HT-29 (cell line): ENCODE measurements around the gene COX8A. TPM values are rescaled to one million over a fixed set of nuclear protein-coding genes. Genes with fewer than 3 reads are reported as not detected.
"Not testable (repeated sequence)": the region's sequence is repeated elsewhere in the genome, so short reads cannot be mapped to it uniquely, and the experiment has no call there.

Source experiments
- DNase-seq: peaks from one replicate; pipeline ENCODE4 v3.0.0-alpha.2; 2015; ENCODE audit warnings: low spot score
- total RNA-seq: library from RNA; depleted of rRNA; stranded (reverse); fragments of >200 nt; shearing (Covaris generic); gene quantifications from 2 replicates; pipeline ENCODE4 v1.2.3, GENCODE V29; 2014

The COX8A gene
- total RNA-seq, 1 experiment from 2014 or later, result 1,625 TPM

DNA sequence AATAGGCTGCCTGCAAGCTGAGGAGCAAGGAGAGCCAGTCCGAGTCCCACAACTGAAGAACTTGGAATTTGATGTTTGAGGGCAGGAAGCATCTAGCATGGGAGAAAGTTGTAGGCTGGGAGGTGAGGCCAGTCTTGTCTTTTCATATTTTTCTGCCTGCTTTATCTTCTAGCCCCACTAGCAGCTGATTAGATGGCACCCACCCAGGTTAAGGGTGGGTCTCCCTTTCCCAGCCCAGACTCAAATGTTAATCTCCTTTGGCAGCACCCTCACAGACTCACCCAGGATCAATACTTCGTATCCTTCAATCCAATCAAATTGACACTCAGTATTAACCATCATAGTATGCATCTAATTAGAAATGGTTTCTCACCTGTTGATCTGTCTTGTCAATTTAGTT, 5.0 kb upstream of the COX8A start:
- no peak for DNase-seq

DNA sequence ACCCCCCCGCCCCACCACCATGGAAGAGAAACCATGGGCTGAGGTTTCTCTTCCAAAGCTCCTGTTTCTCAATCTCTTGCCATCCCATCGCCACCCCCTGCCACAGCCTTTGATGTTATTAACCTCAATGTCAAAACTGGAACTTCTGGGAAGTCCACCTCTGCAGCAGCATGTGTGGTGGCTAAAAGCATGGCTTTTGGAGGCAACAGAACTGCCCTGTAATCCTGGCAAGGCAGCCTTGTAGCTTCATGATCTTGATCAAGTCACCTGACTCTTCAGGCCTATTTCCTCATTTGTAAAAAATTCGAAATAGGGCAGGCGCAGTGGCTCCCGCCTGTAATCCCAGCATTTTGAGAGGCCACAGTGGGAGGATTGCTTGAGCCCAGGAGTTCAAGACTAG, 3.5 kb upstream of the COX8A start:
- DNase-seq, result no peak

DNA sequence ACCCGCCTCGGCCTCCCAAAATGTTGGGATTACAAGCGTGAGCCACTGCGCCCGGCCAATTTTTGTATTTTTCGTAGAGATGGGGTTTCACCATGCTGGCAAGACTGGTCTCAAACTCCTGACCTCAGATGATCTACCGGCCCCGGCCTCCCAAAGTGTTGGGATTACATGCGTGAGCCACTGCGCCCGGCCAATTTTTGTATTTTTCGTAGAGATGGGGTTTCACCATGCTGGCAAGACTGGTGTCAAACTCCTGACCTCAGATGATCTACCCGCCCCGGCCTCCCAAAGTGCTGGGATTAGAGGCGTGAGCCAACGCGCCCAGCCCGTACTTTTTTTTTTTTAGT, 535 bp upstream of the COX8A start:
- not testable (repeated sequence) for DNase-seq

DNA sequence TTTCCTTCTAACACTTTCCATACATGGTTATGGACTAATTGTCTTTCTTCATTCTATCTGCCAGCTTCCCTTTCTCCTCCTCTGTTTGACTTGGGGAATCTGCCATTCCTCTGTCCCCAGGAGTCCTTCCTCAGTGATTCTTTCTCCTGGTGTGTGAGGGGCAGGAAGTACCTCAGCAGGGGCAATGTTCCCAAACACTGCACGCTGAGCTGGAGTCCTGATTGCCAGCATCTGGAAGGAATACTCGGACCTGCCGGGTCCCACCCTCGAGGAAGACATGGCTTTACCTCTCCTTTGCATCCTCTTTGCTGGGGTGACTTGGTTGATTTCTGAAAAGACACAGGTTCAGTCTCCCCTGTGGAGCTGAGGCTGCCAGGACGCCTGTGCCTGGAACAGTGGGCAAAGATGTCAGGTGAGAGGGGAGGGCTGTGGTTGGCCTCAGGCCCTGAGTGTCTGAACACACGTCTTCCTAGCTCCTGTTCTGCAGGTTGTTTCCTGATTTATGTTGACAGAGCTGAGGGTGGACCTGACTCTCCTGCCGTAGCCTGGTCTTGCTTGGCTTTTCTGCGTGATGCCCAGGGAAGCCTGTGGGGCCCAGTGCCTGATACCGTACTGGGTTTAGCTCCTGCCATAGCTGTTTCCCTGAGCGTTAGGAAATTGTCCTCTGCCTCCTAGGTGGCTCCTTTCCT, 4.3 kb downstream of the COX8A start:
- no peak for DNase-seq

DNA sequence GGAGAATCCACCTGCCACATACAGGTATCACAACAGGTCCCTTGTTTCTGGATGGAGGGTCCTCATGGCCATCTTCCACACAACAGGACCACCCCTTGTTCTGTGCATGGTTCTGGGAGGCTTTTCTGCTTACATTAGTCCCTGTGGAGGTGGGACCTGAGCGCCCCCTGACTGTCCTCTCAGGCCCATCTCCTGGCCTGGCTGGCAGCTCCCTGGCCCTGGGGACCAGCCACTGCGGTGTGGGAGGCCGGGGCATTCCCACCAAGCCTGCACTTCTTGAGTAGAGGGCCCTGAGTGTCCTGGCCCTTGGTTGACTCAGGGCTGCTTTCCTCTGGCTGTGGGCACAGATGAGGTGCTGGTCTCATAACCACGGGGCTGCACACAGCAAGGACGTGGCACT, 5.0 kb downstream of the COX8A start:
- DNase-seq, result no peak

DNA sequence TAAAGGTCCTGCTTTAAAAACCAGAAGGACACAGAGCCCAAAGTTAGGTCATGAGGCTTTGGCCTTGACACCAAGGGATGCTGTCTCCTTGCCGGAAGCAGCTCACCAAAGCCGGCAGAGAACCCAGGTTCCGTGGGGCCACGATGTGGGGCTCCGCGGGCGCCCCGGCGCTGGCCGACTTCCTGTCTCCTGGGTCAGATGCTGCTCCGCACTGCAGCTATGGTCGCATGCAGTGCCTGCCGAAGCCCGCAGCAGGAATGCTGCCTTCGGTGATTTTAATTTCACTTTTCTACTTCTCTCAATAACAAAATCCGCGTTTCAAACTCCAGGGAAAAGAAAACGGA, 11.4 kb downstream of the COX8A start:
- no peak for DNase-seq

DNA sequence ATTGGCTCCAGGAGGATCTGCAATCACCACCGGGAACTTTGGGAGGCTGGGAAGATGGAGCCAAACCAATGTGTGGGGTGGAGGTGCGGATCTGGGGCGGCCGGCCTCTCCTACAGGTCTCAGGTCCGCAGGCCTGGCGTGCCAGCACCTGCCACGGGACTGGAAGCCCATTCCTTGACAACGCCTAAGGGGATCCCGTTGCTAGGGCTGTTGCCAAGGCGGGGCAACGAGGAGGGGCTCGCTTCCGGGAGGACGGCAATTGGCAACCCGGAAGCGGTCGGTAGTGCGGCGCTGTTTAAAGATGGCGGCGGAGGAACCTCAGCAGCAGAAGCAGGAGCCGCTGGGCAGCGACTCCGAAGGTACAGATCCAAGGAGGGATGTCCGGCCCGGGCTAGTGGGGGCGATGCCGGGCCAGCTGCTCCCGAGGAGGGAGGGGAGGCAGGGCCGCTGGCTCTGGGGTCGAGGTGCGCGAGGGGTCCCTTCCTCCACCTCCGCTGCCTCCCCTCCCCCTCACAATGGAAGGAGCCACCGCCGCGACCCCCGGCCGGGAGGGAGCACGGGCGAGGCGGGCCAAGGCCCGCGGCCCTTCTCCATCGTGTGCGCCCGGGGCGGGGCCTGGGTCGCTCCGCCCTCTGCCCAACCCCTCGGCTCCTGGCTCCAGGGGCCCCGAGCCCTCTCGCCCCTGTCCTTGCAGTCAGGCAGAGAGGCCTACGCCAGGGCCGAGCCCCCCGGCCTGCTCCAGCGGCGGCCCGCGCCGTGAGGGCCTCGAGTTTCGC, 11.9 kb downstream of the COX8A start, which contains the start of gene OTUB1:
TSS of gene OTUB1 (plus strand) at position 283 of the 776 bp plus-strand sequence. CDS start at position 302, 19 bp downstream.
- peak; percentile 98 for DNase-seq

DNA sequence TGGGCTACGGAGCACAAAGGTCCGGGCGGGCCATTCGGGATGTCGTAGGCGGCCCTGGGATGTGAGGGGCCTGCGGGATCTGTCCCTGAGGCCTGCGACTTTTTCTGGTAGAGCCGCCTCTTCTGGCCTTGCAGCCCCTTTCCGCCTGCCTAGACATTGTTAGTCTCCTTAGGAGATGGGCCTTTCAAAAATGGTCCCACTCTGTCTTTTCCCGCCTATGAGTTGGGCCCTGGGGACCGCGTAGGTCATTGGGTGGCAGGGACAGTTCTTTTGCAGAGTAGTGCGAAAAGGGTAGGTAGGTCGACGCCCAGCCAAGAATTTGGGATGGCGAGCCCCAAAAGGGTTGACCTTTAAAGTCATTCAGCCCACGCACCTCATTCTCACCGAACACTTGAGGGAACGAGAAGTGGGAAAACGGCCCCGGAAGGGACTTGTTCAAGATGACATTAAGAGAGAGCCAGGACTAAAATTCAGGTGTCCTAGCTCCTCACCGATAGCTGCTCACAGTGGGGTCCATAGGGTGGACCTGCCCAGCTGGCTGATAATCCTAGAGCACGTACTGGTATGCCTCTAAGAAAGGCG, 12.6 kb downstream of the COX8A start:
- no peak for DNase-seq

DNA sequence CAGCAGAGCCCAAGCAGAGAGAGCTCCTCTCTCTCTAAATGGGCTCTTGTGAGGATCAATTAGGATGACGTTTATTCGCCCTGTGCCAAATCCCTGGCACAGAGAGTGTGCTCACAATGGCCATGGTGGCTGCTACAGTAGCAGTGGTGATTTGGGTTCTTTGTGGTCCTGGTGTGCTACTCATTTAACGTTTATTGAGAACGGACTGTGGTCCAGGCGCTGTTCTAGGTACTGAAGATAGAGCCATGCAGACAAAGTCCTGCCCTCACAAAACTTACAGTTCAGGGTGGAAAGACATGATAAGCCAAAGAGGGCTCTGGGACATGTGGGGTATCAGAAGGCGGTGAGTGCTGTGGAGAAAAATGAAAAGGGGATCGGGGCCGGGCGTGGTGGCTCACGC, 17.1 kb downstream of the COX8A start:
- DNase-seq, result no peak

DNA sequence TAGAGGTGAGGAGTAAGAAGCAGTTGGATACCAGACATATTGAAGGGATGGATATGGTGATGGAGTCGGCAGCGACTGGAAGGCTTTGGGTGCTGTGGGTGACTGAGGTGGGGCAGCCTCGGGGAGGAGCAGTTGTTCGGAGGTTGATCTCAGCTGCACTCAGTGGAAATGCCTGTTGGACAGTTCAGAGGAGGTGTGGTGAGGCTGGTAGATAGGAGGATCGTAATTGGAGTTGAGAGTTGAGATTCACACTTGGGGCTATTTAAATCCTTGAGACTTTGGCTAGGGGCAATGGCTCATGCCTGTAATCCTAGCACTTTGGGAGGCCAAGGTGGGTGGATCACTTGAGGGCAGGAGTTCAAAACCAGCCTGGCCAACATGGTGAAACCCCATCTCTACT, 18.7 kb downstream of the COX8A start:
- DNase-seq, result no peak

DNA sequence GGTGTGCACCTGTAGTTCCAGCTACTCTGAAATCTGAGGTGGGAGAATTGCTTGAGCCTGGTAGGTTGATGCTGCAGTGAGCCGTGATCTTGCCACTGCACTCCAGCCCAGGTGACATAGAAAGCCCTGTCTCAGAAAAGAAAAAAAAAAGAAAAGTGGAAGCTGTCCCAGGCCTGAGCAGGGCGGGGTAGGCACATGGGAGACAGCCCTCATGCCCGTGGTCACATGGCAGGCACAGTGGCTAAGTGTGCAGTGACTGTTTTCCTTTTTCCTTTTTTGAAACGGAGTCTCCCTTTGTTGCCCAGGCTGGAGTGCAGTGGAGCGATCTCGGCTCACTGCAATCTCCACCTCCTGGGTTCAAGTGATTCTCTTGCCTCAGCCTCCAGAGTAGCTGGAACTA, 19.6 kb downstream of the COX8A start:
- DNase-seq, result no peak

DNA sequence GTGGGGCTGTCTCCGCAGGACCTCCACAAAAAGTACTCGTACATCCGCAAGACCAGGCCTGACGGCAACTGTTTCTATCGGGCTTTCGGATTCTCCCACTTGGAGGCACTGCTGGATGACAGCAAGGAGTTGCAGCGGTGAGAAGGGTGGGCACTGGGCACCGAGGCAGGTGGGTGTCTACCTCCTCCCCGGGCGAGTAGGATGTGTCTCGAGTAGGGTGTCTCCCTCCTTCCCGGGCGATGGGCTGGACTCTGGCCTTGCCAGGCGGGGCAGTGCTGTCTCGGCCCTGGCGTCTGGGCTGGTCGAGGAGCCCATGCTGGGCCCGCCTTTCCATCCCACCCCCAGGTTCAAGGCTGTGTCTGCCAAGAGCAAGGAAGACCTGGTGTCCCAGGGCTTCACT, 22.1 kb downstream of the COX8A start:
- DNase-seq, result no peak

DNA sequence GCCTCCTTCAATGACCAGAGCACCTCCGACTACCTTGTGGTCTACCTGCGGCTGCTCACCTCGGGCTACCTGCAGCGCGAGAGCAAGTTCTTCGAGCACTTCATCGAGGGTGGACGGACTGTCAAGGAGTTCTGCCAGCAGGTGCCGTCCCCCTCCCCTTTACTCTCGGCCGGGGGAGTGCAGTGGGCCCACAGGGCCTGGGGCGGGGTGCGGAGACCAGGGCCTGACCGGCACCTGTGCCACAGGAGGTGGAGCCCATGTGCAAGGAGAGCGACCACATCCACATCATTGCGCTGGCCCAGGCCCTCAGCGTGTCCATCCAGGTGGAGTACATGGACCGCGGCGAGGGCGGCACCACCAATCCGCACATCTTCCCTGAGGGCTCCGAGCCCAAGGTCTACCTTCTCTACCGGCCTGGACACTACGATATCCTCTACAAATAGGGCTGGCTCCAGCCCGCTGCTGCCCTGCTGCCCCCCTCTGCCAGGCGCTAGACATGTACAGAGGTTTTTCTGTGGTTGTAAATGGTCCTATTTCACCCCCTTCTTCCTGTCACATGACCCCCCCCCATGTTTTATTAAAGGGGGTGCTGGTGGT, 22.8 kb downstream of the COX8A start:
- no peak for DNase-seq

DNA sequence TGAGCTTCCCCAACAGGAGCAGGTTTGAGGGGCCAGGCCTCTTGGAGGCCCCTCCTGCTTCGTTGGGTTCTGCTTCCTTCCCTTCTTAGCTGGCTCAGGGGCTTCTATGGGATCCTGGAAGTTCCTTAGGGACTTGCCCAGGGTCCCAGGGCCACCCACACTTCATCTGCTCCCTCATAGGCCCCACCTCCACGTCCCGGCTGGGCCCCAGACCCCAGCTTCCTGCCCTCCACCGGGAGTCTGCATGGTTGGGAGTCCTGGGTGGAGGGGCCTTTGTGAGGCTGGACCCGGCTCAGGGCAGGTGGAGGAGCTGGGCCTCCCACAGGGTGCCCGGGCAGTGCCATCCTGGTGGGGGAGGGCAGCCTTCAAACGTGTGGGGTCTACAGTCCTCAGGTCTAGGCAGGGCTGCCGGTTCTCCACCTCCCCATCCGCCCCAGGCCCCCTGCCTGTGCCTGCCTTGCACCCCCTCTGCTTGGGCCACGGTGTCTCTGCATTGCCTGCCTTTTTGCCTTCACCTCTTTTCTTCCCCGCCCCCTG, 23.4 kb downstream of the COX8A start:
- no peak for DNase-seq

DNA sequence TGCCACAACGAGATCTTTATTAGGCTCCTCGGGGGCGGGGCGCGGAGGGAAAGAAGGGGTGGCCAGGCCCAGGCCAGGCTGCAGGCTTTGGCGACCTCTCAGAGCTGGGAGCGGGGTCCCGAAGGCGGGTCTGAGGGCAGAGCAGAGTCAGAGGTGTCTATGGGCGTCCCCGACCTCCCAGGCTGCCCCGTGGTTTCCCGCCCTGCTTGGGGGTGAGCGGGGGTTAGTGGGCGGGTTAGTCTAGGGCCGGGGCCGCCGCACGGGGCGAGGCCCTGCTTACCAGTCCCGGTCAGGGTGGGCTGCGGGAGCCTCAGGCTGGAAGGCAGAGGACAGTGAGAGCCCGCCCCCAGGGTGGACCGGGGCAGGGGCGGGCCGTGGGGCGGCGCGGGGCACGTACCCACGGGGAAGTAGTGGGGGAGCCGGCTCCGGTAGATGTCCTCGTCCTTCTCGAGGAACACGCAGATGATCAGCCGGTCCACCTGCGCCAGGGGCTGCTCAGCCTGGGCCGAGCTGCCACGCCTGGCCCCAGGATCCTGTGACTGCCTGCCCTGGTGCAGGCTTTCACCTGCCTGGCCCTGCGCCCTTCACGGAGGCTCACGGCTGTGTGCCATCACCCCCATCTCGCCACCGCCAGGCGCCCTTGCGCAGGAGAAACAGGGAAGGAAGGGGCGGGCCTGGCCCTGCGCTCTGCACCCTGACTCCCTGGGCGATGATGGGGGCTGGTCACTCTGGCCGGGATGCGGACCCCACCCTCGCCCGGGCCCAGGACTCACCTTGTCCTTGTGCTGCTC, 24.3 kb downstream of the COX8A start:
- DNase-seq, result no peak

DNA sequence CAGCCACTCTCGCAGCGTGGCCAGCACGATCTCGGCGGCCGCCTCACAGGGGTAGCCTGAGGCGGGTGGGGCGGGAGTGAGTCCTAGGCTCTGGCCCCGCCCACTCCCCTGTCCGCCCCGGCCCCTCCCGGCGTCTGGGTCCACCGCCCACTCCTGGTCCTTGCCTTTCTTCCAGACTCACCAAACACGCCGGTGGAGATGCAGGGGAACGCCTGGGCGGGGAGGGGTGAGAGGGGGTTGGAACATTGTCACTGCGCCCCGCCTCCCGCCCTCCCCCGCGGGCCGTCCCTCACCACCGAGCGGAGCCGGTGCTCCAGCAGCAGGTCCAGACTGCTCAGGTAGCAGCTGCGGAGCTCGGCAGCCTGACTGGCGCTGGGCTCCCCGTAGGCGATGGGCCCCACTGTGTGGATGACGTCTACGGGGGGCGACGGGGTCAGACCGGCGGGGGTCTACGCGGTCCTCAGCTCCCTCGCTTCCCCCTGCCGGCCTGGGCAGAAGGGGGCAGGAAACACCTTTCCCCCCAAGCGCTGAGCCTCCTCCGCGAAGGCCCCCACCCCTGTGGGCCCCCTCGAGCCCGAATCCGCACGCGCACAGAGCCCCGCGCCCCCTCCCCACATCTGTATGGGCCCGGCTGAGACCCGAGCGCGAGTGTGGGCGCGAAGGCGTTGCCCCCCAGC, 25.1 kb downstream of the COX8A start:
- DNase-seq, result no peak

DNA sequence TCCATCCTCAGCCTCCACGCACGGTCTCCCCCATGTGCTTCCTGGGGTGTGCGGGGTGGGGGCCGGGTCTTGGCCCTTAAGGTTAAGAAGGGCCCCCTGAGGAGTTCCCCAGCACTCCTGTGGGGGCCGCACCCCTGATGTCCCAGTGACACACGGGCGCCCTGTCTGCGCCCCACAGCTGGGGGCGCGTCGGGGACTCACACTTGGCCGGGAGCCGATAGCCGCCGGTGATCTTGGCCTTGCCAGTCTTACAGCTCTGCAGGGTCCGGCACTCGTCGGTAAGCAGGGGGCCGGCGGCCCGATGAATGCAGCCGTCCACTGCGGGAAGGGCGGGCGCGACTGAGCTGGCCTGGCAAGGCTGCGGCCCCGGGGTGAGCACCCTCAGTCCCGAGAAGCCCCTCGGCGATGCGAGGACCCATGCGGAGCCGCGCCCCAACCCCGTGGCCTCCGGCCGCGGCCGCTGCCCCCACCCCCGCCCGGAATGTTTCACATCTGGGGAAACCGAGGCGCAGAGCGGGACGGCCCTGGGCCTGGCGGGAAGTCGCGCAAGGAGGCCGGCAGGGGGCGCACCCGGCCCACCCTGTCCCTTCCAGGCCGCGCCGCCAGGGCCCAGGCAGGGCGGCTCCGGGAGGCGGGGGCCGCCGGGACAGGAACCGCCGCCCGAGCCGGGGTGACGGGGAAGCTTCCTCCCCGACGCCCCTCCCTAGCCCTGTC, 25.8 kb downstream of the COX8A start:
- no peak for DNase-seq

DNA sequence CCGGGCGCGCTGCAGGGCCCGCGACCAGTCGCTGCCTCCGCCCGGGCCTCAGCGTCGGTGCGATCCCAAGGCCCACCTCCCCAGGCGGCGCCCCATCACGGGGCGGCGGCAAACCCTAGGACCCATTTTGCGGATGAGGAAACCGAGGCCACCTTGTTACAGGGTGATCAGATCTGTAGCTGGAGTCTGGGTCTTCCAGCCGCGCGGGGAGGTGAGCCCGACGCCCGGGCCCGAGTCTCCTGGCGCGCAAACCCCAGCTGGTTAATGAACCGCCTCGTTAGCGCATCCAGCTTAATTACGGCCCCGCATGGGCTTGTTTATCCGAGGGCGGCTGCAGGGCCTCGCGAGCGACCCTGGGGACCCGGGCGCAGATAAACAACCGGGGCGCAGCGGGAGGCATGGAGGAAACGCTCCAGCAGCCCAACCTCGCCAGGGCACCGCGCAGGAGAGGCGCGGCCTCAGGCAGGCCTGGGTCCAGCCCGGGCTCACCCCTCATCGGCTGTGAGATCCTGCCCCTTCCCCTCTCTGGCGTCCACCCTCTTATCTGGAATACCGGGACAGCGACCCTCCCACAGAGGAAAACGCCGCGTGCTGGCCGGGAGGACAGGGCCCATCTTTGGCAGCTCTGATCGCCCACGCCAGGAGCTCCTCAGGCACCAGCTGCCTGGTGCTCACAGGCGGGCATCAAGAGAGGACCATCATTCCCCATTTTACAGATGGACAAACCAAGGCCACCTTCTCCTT, 26.5 kb downstream of the COX8A start:
- no peak for DNase-seq
